GM21717 (cell line): ENCODE results near the gene ARHGEF7.
A peak's percentile ranks its signal among the peaks of the same experiment; 100 is the strongest.

Experiments
- ATAC-seq: cut with Tn5 transposase; IDR thresholded peaks from one replicate; pipeline ENCODE4 v1.9.1; 2021; ENCODE audit warnings: mild to moderate bottlenecking, moderate library complexity; ENCODE audit not compliant: unreplicated experiment

Gene ARHGEF7

DNA sequence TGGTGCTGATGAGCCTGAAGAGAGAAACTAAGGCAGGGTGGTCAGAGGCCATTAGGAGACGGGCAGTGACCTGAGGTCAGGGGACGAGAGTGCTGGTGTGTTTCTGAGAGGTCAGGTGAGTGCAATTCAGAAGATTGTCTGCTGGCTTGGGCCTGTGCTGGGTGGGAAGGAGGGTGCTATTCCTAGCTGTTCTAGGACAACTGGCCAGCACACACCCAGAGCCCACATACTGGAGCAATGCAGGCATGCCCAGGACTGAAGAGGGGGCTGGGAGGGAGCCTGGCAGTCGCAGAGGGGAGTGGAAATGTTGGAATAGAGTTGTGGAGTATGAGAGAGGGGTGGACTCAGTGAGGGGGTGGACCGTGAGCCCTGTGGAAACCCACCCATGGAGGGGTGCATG lies 16.5 kb downstream of the ARHGEF7 start:
- no peak for ATAC-seq

DNA sequence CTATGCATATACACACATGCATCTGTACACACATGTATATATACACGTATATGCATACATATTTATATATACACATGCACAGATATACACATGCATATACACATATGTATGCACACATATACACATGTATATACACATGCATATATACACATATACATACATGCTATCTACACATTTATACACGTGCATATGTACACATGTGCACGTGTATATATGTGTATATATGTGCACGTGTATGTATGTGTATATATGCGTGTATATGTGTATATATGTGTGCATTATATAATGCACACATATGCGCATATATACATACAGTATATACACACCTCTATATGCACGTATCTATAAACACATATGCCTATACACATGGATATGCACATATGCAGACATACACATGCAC lies 17.8 kb downstream of the ARHGEF7 start:
- no peak for ATAC-seq

DNA sequence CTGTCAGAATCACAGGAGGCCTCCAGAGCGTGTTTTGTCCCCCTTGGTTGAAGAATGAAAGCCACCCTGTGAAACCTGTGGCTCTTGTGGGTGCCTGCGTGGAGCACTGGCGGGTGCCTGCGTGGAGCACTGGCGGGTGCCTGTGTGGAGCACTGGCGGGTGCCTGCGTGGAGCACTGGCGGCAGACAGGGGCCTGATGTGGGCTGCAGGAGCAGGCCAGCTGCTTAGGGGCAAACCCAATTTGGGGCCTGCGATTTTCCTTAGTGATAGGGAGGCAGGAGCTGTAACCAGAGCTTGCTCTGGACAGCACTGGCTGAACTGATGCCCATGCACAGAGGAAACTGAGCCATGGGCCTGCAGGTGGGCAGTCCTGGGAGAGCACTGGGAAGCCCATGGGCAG lies 24.3 kb downstream of the ARHGEF7 start:
- ATAC-seq, result no peak

DNA sequence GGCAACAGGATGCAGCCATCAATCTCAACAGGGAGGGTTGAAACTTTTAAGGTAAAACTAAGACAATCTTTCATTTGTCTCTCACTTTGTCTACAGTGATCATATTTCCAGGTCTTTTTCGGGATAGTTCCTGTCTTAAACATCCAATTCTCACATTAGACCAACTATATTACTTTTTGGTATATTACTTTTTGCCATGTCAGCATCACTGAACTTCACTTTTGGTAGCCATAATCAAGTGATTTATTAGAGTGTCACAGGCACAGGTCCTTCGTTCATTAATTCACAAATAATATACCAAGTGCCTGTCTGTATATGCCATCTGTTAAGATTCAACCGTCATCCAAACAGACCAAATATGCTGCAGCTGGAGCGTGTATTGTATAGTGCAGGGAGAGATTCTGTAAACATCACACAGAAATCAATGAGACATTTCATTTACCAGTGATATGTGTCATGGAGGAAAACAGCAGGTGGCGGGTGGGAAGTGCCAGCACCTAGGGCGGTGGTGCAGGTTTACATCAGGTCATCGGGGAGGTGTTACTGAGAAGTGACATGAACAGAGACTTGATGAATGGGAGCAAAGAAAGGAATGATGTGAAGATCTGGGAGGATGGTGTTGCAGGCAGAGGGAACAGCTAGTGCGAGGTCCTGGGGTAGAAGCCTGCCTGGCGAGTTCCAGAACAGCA lies 24.9 kb downstream of the ARHGEF7 start:
- ATAC-seq, result no peak

DNA sequence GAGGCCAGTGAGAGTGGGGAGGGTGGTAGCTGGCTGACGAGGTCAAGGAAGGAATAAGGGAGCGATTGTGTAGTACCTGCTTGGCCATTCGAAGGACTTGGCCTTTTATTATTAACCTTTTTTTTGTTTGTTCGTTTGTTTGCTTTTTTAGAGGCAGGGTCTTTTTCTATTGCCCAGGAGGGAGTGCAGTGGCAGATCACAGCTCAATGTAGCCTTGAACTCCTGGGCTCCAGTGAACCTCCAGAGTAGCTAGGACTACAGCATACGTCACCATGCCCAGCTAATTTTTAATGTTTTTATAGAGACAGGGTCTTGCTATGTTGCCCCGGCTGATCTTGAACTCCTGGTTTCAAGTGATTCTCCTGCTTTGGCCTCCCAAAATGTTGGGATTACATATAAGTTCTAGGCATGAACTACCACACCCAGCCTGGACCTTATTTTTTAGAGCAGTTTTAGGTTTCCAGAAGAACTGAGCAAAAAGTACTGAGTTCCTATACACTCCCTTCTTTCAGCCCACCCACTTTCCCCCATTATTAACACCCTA lies 25.5 kb downstream of the ARHGEF7 start:
- no peak for ATAC-seq

DNA sequence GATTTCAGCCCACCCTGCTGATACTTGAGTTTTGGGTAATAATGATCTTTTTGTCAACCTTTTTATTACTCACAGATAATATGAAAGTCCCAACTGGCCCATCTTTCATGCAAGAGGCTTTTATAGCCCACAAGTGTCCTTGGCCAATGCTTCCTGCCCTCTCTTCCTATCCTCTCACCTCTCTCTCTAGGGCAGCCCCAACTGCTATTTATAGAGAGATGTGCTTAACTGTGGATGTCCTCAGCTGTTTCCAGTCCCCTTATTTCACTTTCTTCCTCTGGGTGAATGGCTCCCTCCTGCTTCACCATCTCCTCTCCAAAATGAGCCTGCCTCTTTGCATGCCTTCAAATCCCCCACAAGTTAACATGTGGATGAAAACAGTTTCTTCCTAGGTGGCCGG lies 27.4 kb downstream of the ARHGEF7 start:
- ATAC-seq, result no peak

DNA sequence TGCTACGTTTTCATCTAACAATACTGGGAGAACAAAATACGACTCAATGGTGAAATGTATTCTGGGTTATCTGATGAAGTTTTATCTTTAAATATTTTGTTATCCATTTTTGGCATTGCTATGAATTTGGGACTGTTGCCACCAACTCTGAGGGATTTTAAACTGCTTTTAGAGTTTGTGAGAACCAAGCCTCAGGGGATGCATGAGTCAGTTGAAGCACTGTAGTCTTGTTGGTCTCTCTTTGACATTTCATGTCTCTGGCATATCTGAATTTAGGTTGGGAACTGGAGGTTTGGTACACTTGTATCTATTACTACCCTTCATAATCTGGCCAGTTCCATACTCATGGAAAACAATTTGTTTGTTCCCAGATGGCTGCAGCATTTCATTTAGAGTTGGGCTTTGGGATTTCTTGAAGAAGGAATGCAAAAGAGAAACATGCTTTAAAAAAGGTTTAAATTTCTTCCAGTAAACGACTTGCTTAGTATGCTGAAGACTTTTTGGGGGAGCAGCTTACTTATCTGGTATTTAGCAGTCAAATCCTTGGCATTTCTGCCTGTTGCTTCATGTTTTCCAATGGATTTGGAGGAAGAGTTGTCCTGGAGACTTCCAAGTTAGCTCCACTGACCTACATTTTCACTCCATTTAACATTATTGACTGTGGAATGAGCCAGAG lies 28.9 kb downstream of the ARHGEF7 start:
- ATAC-seq, result no peak

DNA sequence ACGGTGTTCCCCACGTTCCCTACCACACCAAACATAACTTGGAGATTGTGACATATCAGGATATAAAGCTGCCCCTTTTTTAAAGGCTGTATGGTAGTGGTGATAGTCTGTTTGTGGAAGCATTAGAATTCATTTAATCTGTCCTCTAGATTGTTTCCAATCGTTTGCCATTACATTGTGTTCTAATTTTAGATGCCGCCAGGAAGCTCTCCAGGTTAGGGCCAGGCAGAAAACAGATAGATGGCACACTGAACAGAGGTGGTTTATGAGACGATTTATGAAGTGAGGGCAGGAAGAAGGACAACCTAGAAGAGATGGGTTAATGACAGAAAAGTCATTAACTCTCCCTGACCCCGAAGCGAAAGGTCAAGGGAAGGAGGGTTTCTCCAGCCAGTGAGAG lies 30.0 kb downstream of the ARHGEF7 start:
- ATAC-seq, result no peak

DNA sequence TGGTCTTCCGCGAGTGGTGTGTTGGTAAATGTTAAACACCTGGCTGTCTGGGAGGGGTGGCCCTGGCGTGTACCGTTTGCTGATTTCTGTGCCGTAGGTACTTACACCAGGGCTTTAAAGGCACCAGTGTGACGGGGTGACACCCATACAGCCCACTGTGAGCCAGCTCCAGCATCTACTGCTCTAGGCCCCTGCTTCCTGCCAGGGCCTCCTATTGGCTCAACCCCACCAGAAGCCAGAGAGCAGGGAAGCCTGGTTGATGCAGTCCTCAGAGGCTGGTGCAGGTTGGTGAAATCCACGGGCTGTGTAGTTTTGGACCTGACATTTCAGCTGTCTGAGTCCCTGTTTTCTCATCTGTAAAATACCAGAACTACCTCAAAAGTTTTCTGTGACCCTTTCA lies 30.4 kb downstream of the ARHGEF7 start:
- ATAC-seq, result no peak

DNA sequence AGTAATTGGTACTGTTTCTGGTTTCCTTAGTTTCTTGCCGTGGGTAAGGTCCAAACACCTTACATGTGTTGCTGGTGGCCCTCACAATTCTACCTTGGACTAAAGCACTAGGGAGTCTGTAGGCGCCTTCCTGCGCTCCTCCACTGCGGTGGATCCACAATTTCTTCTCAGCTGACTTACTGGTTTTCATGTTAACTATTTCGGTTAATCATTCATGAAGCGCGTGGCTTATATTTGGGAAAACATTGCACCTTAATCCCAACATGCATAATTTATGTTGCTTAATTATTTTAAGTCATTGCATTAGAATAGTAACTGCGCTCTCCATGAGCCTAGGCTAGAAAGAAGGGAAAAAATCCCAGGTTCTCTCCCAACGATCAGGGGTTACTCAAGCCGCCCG lies 37.7 kb downstream of the ARHGEF7 start:
- ATAC-seq, result no peak

DNA sequence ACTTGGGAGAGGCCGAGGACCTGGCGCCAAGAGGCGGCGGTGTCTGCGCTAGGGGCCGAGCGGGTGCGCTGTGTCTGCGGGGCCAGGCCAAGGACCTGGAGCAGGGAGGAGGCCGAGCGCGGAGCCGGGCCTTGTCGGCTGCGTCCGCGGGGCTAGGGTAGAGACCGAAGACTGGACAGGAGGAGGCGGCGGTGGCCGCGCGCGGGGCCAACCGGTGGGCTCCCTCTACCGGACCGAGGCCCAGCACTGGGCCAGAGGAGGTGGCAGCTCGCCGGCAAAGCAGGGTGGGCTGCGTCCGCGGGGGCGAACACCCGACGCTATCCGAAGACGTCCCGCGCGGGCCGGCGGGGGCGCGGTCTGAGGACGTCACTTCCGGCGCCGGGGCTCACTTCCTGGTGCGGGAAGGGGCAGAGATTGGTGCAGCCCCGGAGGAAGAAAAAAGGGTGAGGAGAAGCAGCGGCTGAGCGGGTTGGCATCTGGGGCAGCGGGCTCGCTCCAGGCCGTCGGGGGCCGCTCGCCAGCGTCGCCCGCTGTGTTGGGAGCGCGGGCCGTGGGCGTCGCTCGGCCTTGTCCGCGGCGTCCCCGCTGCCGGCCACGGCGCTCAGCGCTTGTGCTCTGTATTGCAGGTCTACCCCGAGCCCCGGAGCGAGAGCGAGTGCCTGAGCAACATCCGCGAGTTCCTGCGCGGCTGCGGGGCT lies 38.3 kb downstream of the ARHGEF7 start:
- peak; percentile 89 for ATAC-seq

DNA sequence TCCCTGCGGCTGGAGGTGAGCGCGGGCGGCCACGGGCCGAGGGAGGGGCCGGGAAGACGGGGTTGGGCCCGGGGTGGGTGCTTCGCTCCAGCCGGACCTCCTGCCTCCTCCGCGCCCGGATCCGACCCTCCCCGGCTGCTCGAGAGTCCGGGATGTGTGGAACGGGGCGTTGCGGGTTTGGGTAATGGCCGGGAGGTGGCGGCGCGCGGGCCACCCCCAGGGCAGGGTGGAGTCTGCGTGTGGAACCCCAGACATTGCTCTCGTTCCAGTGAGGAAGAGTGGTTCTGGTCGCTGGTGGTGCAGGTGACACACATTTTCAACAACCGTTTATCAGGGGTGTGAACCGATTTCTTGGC lies 38.8 kb downstream of the ARHGEF7 start:
- peak; percentile 57 for ATAC-seq

DNA sequence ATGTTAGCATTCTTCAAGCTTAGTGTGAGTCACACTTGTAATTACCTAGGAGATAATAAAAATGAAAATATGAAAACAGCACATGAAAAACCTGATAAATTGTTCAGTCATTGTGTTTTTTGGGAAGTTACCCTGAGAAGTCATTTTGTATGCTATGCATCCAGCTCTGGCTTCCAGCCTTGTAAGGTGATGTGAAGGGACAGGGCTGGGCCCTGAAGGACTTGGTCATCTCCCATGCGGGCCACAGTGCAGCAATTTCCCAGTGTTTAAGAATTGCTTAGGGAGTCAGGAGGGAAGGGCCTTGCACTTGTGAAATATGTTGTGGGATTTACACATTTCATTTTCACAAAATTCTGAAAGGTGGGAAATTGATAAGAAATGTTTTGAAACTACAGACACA lies 41.3 kb downstream of the ARHGEF7 start:
- ATAC-seq, result no peak

DNA sequence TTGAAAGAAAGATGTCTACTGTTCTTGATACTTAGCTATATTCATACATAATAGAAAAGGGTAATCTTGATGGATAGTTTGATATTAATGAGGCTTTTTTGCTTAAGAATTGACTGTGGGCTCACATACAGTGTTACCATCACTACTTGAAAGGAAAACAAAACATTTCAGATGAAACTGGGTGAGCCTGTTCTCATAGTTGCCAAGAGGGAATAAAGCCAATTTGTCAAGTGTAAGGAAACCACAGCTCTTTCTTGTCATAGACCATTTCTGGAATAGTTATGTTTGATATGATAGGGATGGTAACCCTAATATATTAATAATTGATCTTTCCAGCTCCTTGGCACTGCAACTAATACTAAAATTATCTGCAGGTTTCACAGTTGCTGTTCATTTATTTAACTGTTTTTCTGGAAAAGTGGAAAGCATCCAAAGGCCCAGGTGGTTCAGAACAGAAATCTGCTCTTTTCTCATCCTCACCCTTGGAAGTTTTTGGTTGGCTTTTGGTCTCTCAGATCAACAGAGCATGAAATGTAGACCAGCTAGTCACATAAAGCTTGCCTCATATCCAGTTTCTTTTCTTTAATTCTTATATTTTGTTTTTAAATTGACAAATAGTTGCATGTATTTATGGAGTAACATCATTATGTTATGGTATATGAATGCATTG lies 43.2 kb downstream of the ARHGEF7 start:
- ATAC-seq, result no peak

DNA sequence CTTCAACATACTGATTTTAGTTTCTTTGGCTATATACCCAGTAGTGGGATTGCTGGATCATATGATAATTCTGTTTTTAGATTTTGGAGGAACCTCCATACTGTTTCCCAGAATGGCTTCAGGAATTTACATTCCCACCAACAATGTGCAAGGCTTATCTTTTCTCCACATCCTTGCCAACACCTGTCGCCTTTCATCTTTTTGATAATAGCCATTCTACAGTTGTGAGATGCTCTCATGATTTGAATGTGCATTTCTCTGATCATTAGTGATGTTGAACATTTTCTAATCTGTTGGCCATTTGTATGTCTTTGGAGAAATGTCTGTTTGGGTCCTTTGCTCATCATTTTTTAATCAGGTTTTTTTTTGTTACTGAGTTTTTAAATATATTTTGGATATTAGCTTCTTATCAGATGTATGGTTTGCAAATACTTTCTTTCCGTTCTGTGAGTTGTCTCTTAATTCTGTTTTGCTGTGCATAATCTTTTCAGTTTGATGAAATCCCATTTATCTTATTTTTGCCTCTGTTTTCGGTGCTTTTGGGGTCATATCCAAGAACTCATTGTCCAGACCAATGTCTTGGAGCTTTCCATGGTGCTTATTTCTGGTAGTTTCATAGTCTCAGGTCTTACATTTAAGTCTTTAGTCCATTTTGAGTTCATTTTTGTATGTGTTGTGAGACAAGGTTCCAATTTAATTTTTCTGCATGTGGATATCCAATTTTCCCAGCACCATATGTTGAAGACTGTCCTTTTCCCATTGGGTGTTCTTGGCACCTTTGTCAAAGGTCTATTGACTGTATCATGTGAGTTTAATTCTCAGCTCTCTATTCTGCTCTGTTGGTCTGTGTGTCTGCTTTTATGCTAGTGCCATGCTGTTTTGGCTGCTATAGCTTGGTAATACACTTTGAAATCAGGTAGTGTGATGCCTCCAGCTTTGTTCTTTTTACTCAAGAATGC lies 44.5 kb downstream of the ARHGEF7 start:
- no peak for ATAC-seq

DNA sequence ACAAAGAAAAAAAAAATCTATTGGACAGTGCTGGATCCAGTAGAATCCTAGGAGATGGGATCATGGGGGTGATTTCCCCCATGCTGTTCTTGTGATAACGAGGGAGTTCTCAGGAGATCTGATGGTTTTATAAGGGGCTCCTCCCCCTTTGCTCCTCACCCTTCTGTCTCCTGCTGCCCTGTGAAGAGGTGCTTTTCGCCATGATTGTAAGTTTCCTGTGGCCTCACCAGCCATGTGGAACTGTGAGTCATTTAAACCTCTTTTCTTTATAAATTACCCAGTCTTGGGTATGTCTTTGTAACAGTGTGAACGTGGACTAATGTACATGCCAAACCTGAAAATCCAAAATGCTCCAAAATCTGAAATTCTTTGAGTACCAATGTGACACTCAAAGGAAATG lies 45.5 kb downstream of the ARHGEF7 start:
- ATAC-seq, result no peak

DNA sequence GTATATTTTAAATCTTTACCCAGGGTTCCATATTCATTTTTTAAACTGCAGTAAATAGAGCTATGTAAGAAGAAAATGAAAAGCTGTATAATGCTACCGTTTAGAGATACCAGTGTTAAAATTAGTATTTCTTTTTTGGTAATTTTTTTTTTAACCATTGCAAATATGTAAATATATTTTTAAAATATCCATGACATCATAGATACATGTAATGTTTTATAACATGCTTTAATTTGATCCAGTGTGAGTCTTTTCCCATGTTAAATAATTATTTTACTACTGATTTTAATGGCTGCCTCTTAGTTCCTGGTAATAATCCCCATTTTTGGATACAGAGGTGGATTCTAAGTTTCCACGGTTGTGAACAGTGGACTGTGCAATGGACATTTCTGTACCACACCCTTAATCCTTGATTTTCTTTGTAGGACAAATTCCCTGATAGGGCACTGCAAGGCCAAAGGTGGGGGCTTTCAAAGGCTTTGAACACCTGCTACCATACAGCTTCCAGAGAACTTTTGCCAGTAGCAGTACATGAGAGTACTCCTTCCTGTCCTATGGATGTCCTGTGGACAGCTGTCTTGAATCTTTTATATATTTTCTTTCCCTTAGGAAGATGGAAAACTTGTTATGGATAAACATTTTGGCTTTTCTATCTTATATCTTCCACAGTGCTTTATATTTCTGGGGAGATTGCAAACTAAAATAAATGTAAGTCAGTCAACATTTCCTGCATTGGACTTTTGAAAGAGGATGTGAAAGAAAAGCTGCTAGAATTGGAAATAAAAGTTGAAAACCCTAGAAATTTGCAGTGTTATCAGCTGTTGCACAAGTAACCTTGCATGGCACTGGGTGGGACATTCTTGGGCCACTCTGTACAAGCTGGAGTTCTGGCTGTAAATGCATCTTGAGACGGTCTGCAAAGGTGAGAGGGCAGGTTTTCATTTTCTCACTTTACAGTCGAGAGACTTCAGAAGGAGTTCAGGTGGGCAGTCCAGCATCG lies 46.8 kb downstream of the ARHGEF7 start:
- peak; percentile 42 for ATAC-seq

DNA sequence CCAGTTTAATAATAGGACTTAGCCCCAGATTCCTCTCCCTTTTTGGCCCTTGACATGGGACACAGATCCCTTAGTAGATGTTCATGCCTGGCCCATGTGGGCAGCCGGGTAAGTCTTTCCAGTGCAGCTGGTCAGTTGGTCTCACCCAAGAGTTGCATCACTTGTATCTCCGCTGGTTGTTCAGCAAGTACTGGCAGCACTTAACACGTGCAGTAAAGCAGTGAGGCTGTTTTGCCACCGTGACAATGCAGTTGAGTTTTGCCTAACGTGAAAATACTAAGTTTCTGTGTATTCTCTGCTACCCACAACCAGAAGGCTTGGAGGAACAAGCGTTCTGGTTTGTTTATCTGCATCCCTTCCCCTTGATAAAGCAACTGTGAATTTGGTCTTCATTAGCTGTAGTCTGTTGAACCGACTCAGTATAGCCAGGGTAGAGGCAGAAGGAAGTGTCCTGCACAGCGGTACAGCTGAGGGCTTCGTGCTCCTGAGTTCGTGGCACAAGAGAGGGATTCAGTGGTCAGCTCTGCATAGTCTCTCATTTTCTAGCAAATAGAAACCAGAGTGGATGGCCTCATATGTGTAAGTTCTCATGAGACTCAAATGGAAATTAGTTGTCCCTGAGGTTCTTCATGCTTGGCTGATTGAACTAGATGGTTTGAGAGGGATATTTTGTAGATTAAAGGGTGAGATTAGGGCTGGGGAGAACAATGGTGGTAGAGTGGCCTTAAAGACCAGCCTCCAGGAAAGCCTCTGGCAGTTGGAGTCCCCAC lies 50.3 kb downstream of the ARHGEF7 start:
- peak; percentile 54 for ATAC-seq
